T-helper 2 cell treated with Interferon-gamma antibody and Interleukin-4, amounts not matched to agents 5 μg/mL and 100 μg/mL, for 36 hours (primary cell): ENCODE data around the gene ZNRD2.

Experiments
- DNase-seq: peaks from one replicate; pipeline ENCODE4 v3.0.0; 2021; ENCODE audit warnings: low spot score
- H3K27ac Mint-ChIP-seq: one replicate; pipeline ENCODE4 v1.8.0; 2021; ENCODE audit warnings: mild to moderate bottlenecking, mixed read lengths
- H3K27me3 Mint-ChIP-seq: one replicate; pipeline ENCODE4 v1.8.0; 2021; ENCODE audit warnings: low read depth, mixed read lengths
- H3K36me3 Mint-ChIP-seq: one replicate; pipeline ENCODE4 v1.8.0; 2021; ENCODE audit warnings: low read depth, mixed read lengths
- H3K4me1 Mint-ChIP-seq: one replicate; pipeline ENCODE4 v1.8.0; 2021; ENCODE audit warnings: low read depth, mixed read lengths
- H3K4me3 Mint-ChIP-seq: one replicate; pipeline ENCODE4 v1.8.0; 2022; ENCODE audit warnings: mild to moderate bottlenecking, moderate library complexity, mixed read lengths
- H3K9me3 Mint-ChIP-seq: one replicate; pipeline ENCODE4 v1.8.0; 2021; ENCODE audit warnings: mixed read lengths

Gene ZNRD2

DNA sequence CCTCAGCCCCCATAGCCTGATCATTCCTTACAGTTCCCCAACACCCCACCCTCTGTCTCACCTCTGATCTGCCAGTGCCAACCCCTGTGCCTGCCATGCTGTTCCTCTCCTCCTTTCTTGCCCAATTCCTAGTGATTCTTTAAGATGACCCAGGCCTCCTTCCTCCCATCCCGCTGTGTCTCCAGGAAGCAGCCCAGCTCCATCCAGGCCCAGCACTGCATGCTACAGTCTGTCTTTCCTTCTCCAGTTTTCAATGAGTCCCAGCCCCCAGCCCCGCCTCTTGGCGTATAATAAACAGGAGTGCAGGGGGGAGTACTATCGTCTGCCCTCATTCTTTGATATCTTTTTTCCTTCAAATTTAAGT lies 24.4 kb upstream of the ZNRD2 start:
- H3K27me3 Mint-ChIP-seq, result no peaks in the 10 kb centered on the region

GRCh38 chr11:65546217-65546958 lies 23.9 kb upstream of the ZNRD2 start:
- no peaks in the 10 kb centered on the region for H3K27me3 Mint-ChIP-seq
- peaks cover 33% of the 10 kb centered on the region for H3K4me1 Mint-ChIP-seq
- peak; percentile 95 for DNase-seq
- peak overlapping the region; percentile 80 for H3K27ac Mint-ChIP-seq
- H3K36me3 Mint-ChIP-seq, result peaks cover 27% of the 10 kb centered on the region
- no peaks in the 10 kb centered on the region for H3K9me3 Mint-ChIP-seq
- peak overlapping the region; percentile 79 for H3K4me3 Mint-ChIP-seq

More for the DNA sequence above, 24.4 kb upstream of the ZNRD2 start:
- H3K4me3 Mint-ChIP-seq, result peak overlapping the region; percentile 48
- peaks cover 31% of the 10 kb centered on the region for H3K4me1 Mint-ChIP-seq
- H3K36me3 Mint-ChIP-seq, result peaks cover 25% of the 10 kb centered on the region
- H3K27ac Mint-ChIP-seq, result peak overlapping the region; percentile 42
- no peak for DNase-seq
- H3K9me3 Mint-ChIP-seq, result no peaks in the 10 kb centered on the region

- Mint-ChIP-seq H3K27ac (no peak overlapping the region), H3K4me3 (peak overlapping the region; percentile 39), H3K27me3 (no peaks in the 10 kb centered on the region), H3K4me1 (peaks cover 42% of the 10 kb centered on the region), H3K36me3 (peaks cover 33% of the 10 kb centered on the region), H3K9me3 (no peaks in the 10 kb centered on the region)
- DNase-seq, result no peak
These were observed 22.7 kb upstream of the ZNRD2 start for GRCh38 chr11:65547446-65548125.

DNA sequence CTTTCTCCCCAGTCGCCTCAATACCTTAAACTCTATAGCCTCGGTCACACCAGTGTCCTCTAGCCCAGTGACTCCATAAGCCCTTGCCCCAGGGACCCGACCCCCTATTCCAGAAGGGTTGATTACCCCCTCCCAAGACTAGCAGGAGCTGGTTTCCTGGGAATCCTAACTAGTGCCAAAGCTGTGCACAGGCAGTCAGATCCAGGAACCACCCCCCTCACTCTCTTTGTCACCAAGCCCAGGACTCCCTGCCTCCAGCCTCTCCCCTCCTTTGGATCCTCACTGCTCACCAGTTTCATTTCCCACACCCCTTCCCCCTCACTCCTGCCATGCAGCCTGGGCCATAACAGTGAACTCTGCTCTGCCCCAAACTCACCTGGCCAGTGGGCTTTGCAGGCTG lies 21.9 kb upstream of the ZNRD2 start:
- Mint-ChIP-seq H3K4me1 (peaks cover 47% of the 10 kb centered on the region), H3K27me3 (no peaks in the 10 kb centered on the region), H3K27ac (peak overlapping the region; percentile 27), H3K9me3 (no peaks in the 10 kb centered on the region), H3K4me3 (peak overlapping the region; percentile 60), H3K36me3 (peaks cover 29% of the 10 kb centered on the region)
- DNase-seq, result no peak

GRCh38 chr11:65549096-65549495 lies 21.2 kb upstream of the ZNRD2 start:
- peaks cover 44% of the 10 kb centered on the region for H3K4me1 Mint-ChIP-seq
- DNase-seq, result no peak
- H3K27me3 Mint-ChIP-seq, result no peaks in the 10 kb centered on the region
- no peak overlapping the region for H3K4me3 Mint-ChIP-seq
- peaks cover 26% of the 10 kb centered on the region for H3K36me3 Mint-ChIP-seq
- no peaks in the 10 kb centered on the region for H3K9me3 Mint-ChIP-seq
- no peak overlapping the region for H3K27ac Mint-ChIP-seq

- Mint-ChIP-seq H3K27ac (peak overlapping the region; percentile 22), H3K27me3 (no peaks in the 10 kb centered on the region), H3K4me1 (peaks cover 56% of the 10 kb centered on the region), H3K4me3 (peak overlapping the region; percentile 14), H3K9me3 (no peaks in the 10 kb centered on the region), H3K36me3 (peaks cover 24% of the 10 kb centered on the region)
- peak; percentile 46 for DNase-seq
These were observed 18.5 kb upstream of the ZNRD2 start for GRCh38 chr11:65551572-65552387.

GRCh38 chr11:65552388-65552951 lies 17.8 kb upstream of the ZNRD2 start:
- no peaks in the 10 kb centered on the region for H3K9me3 Mint-ChIP-seq
- H3K4me1 Mint-ChIP-seq, result peaks cover 60% of the 10 kb centered on the region
- no peak for DNase-seq
- H3K27ac Mint-ChIP-seq, result peak overlapping the region; percentile 42
- no peaks in the 10 kb centered on the region for H3K27me3 Mint-ChIP-seq
- peaks cover 24% of the 10 kb centered on the region for H3K36me3 Mint-ChIP-seq
- peak overlapping the region; percentile 14 for H3K4me3 Mint-ChIP-seq

DNA sequence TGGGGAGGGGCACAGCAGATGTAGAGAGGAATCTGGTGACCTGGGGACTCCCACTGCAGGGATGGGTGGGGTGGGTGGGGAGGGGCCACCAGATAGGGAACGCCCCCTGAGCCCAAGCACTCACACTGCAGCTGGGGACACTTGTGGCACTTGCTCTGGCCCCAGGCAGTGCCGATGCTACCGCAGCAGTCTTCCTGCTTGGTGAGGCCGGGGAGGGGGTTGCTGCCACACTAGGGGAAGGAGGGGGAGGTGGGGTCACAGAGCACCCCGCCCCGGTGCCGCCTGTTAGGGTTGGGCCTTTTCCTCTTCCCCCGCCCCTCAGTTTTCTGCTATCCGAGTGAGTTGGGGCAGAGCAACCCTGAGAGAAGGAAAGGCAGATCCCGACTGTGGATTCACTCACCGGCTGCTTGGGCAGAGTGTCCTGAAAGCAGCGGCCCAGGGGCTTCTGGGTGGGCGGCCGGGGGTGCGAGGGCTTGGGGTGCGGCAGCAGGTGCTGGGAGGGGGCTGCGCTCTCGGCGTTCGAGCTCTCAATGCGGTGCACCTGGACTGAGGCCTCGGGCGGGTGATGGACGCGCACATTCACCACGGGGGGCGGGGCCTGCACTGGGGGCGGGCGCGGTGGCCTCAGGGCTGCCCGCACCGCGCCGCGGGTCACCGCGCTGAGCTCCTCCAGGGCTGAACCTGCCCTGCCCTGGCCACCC lies 16.8 kb upstream of the ZNRD2 start:
- peaks cover 18% of the 10 kb centered on the region for H3K36me3 Mint-ChIP-seq
- no peaks in the 10 kb centered on the region for H3K27me3 Mint-ChIP-seq
- DNase-seq, result peak; percentile 61
- peaks cover 53% of the 10 kb centered on the region for H3K4me1 Mint-ChIP-seq
- no peaks in the 10 kb centered on the region for H3K9me3 Mint-ChIP-seq
- peak overlapping the region; percentile 61 for H3K4me3 Mint-ChIP-seq
- peak overlapping the region; percentile 70 for H3K27ac Mint-ChIP-seq

- Mint-ChIP-seq H3K27ac (peak overlapping the region; percentile 85), H3K36me3 (peaks cover 15% of the 10 kb centered on the region), H3K4me3 (peak overlapping the region; percentile 70), H3K9me3 (no peaks in the 10 kb centered on the region), H3K4me1 (peaks cover 50% of the 10 kb centered on the region), H3K27me3 (no peaks in the 10 kb centered on the region)
- no peak for DNase-seq
These were observed 16.0 kb upstream of the ZNRD2 start for GRCh38 chr11:65554057-65554818.

DNA sequence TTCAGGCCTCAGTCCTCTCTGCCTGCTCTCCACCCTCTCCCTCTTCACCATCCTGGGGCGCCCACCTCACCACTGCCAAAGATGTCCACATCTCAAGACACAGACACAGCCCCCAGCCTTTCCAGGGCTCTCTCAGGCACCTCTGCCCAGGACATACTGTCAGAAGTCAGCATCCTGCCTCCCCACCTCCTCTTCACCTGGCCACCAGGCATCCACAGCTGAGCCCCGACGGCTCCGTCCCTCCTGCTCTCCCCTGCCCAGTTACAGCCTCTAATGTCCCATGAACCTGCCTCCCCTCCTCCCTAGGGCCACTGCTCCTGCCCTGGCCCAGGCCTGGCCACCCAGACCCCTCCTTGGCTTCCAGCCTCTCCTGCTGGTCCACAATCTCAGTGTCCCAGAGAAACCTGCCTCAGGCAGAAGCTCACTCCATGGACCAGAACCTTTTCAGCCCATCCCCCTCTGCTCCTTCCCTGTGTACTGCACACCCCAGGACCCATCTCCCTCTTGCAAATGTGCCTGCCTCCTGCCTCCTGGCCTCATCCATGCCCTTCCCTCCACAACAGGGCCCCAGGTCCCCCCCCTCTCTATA lies 15.3 kb upstream of the ZNRD2 start:
- H3K9me3 Mint-ChIP-seq, result no peaks in the 10 kb centered on the region

DNA sequence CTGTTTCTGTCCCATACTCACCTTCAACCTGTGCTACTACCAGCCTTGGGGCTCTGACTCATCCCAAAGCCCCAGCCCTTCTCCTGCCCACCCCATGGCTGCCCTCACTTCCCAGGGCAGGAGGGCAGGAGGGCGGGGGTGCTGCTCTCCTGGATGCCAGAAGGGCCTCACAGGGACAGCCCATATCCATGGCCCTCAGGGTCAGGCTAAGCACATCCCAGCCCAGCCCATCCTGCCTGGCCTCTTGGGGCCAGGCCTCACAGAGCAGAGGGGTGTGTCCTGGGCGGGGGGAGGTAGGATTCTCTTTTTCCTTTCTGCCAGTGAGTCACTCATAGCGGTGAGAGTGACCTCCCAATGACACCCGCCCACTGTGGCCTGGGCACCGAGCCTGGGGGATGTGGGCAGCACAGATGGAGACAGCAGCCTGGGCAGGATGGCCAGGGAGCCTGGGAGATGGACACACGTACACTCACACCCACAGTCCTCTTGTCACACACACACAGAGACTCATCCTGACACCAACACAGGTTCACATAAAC lies 14.5 kb upstream of the ZNRD2 start:
- peaks cover 8% of the 10 kb centered on the region for H3K36me3 Mint-ChIP-seq
- peaks cover 59% of the 10 kb centered on the region for H3K4me1 Mint-ChIP-seq
- H3K27ac Mint-ChIP-seq, result peak overlapping the region; percentile 85
- H3K4me3 Mint-ChIP-seq, result peak overlapping the region; percentile 85
- no peaks in the 10 kb centered on the region for H3K27me3 Mint-ChIP-seq
- H3K9me3 Mint-ChIP-seq, result no peaks in the 10 kb centered on the region
- peak; percentile 51 for DNase-seq

More for the DNA sequence above, 15.3 kb upstream of the ZNRD2 start:
- Mint-ChIP-seq H3K36me3 (peaks cover 11% of the 10 kb centered on the region), H3K27ac (peak overlapping the region; percentile 85), H3K4me3 (peak overlapping the region; percentile 70), H3K4me1 (peaks cover 50% of the 10 kb centered on the region), H3K27me3 (no peaks in the 10 kb centered on the region)
- DNase-seq, result no peak

- Mint-ChIP-seq H3K9me3 (no peaks in the 10 kb centered on the region), H3K4me3 (peak overlapping the region; percentile 85), H3K36me3 (peaks cover 4% of the 10 kb centered on the region), H3K27ac (peak overlapping the region; percentile 84), H3K27me3 (no peaks in the 10 kb centered on the region), H3K4me1 (peaks cover 54% of the 10 kb centered on the region)
- no peak for DNase-seq
These were observed 13.6 kb upstream of the ZNRD2 start for GRCh38 chr11:65556470-65557279.
